ENCODE results near the gene ZNF367.
A peak's percentile ranks its signal among the peaks of the same experiment; 100 is the strongest.

The ZNF367 gene

DNA sequence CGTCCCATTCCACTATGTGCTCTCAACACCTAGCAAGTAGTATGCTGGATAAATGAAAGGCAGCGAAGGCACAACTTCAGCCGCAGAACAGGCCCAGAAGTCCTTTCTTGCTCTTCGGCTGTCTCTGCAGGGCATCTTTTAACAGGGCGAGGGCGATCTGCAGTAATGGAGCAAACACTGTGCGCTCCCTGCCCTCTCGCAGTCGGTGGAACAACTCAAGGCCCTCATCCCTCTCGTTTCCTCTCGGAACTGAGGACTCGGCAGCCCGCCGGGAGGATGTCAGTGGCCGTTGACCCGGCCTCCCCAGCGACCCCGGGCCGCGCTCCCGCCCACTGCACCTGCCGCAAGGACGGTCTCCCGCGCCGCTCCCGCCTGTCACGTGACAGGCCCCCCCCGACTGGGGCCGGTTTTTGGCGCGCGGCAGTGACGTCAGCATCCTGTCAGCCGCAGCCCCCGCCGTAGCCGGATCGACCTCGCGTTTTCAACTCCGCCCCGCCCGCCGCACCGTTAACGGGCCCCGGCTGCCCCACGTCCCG, 1.1 kb downstream of the ZNF367 start:
- Histone ChIP-seq H3K36me3 (ENCODE audit: control insufficient read depth, insufficient read depth, low read length, severe bottlenecking) (no peaks in the 10 kb centered on the region), H3K27me3 (replicated peaks; ENCODE audit: control insufficient read depth, insufficient read depth, low read length) (no peaks in the 10 kb centered on the region), H3K9me3 (ENCODE audit: control insufficient read depth, low read length) (no peaks in the 10 kb centered on the region), H3K4me1 (ENCODE audit: control insufficient read depth, insufficient read depth, low read length) (peaks cover 27% of the 10 kb centered on the region), H3K9ac (ENCODE audit: low read length) (peak overlapping the region; percentile 84), H3K4me3 (ENCODE audit: low read length) (peak overlapping the region; percentile 95)
- DNase-seq (ENCODE audit: low read depth), result peak; percentile 94

DNA sequence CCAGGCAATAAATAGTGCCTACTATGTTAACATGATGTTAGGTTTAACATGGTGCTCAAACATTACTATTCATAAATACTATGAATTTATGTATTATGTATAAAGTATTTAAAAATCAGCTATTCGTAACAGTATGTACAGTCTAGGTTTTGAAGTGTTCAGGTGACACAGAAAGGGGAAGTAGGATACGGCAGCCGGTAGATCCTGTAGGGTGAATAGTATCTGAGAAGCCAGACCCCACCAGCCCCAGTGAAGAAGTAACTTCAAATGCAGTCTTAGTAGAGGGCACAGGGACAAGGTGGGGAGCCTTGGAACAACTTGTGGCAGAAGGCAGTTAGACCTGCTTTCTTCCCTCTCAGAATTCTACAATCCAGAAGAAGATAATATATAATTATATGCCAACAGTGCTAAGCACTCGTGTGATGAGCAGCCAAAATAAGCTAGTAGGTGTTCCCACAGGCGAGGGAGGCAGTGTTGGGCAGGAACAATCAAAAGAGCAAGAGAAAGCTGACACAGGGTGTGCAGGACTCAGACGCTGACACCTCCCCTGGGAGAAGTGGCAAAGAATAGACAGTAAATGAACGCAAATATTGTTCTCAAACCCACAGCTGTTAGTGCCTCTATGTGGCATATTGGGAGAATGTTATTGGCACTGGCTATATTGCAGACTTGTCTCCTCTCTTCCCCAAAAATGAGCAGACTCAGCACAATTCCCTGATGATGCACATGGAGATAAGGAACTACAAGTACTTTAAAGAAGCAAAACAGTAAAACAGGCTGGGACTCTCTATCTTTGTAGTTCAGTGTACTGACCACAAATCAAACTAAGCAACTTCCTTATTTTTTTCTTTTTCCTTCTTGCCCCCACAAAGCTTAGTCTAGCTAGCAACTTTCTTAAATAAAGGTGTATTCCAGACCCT, 4.6 kb downstream of the ZNF367 start:
- Histone ChIP-seq H3K4me1 (ENCODE audit: control insufficient read depth, insufficient read depth, low read length) (peaks cover 6% of the 10 kb centered on the region), H3K4me3 (ENCODE audit: low read length) (no peak overlapping the region), H3K36me3 (ENCODE audit: control insufficient read depth, insufficient read depth, low read length, severe bottlenecking) (no peaks in the 10 kb centered on the region), H3K27me3 (replicated peaks; ENCODE audit: control insufficient read depth, insufficient read depth, low read length) (no peaks in the 10 kb centered on the region), H3K9me3 (ENCODE audit: control insufficient read depth, low read length) (no peaks in the 10 kb centered on the region), H3K9ac (ENCODE audit: low read length) (no peak overlapping the region)
- no peak for DNase-seq (ENCODE audit: low read depth)

DNA sequence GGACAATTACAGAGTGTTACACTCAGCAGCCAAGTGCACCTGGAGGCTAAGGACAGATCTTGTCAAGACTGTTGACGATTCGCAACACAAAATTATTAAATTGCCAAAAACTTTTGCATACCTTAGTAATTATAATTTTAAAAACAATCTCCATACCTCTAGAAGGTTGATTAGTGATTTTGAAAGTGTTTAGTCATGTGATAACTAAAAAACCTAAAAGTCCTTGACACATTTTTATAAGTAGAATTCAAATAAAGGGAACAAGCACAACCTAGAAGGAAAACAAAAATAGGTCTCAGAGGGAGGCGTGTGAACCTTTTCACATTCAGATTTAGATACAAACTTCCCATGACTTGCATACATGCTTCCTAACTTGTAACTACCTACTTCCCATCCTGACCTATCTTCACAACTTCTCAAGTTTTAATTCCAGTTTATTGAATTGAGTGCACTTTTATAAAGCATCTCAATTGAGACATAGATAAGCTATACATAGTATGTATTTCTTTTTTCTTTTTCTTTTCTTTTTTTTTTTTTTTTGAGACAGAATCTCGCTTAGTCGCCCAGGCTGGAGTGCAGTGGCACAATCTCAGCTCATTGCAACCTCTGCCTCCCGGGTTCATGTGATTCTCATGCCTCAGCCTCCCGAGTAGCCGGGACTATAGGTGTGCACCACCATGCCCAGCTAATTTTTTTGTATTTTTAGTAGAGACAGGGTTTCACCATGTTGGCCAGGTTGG, 5.8 kb downstream of the ZNF367 start:
- Histone ChIP-seq H3K4me1 (ENCODE audit: control insufficient read depth, insufficient read depth, low read length) (peaks cover 6% of the 10 kb centered on the region), H3K27me3 (replicated peaks; ENCODE audit: control insufficient read depth, insufficient read depth, low read length) (no peaks in the 10 kb centered on the region), H3K4me3 (ENCODE audit: low read length) (no peak overlapping the region), H3K9me3 (ENCODE audit: control insufficient read depth, low read length) (no peaks in the 10 kb centered on the region), H3K36me3 (ENCODE audit: control insufficient read depth, insufficient read depth, low read length, severe bottlenecking) (no peaks in the 10 kb centered on the region), H3K9ac (ENCODE audit: low read length) (no peak overlapping the region)
- DNase-seq (ENCODE audit: low read depth), result no peak

DNA sequence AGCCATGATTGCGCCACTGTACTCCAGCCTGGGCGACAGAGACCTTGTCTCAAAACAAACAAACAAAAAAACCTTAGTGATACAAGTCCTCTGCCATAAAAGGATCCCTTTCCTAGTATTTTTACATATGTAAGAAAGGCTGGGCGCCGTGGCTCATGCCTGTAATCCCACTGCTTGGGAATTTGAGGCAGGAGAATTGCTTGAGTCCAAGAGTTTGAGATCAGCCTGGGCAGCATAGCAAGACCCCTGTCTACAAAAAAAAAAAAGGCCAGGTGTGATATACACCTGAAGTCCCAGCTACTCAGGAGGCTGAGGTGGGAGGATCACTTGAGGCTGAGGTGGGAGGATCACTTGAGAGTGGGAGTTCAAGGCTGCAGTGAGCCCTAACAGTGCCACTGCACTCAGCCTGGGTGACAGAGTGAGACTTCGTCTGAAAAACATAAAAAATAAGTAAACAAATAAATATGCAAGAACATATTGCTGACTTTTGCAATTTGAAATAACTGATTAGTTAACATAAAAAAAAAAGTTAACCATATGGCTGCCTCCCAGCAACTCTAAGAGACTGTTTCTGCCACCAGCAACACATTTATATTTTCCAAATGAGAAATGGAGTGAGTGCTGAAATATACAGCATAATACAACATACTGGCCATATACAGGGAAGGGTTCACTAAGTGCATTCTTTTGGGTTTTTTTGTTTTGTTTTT, 6.9 kb downstream of the ZNF367 start:
- no peak overlapping the region for H3K4me3 ChIP-seq (ENCODE audit: low read length)
- DNase-seq (ENCODE audit: low read depth), result no peak
- H3K36me3 ChIP-seq (ENCODE audit: control insufficient read depth, insufficient read depth, low read length, severe bottlenecking), result no peaks in the 10 kb centered on the region
- H3K27me3 ChIP-seq (replicated peaks; ENCODE audit: control insufficient read depth, insufficient read depth, low read length), result no peaks in the 10 kb centered on the region
- H3K9ac ChIP-seq (ENCODE audit: low read length), result no peak overlapping the region
- no peaks in the 10 kb centered on the region for H3K4me1 ChIP-seq (ENCODE audit: control insufficient read depth, insufficient read depth, low read length)
- H3K9me3 ChIP-seq (ENCODE audit: control insufficient read depth, low read length), result no peaks in the 10 kb centered on the region

DNA sequence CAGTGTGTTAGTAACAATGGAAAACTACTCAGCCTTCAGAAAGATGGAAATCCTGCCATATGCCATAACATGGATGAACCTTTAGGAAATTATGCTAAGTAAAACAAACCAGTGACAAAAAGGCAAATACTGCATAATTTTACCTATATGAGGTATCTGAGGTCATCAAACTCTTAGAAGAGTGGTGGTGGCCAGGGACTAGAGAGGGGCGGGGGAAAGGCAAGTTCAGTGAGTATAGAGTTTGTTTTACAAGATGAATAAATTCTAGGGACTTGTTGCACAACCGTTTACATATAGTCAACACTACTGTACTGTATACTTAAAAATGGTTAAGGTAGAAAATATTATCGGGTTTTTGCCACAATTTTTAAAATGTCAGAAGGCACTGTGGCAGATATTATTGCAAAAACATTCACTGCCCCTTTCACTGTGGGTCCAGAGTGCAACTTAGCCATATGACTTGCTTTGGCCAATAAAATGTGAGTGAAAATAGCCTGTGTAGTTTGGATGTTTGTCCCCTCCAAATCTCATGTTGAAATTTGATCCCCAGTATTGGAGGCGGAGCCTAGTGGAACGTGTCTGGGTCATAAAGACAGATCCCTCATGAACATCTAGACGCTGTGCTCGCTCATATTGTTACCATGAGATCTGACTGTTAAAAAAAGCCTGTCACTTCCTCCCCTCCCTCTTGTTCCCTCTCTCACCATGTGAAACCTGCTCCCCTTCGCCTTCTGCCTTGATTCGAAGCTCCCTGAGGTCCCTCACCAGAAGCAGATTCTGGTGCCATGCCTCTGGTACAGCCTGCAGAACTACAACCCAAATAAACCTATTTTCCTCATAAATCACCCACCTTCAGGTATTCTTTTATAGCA, 9.5 kb downstream of the ZNF367 start:
- Histone ChIP-seq H3K4me3 (ENCODE audit: low read length) (no peak overlapping the region), H3K9ac (ENCODE audit: low read length) (no peak overlapping the region), H3K36me3 (ENCODE audit: control insufficient read depth, insufficient read depth, low read length, severe bottlenecking) (no peaks in the 10 kb centered on the region), H3K4me1 (ENCODE audit: control insufficient read depth, insufficient read depth, low read length) (no peaks in the 10 kb centered on the region), H3K9me3 (ENCODE audit: control insufficient read depth, low read length) (no peaks in the 10 kb centered on the region), H3K27me3 (replicated peaks; ENCODE audit: control insufficient read depth, insufficient read depth, low read length) (no peaks in the 10 kb centered on the region)
- DNase-seq (ENCODE audit: low read depth), result no peak

DNA sequence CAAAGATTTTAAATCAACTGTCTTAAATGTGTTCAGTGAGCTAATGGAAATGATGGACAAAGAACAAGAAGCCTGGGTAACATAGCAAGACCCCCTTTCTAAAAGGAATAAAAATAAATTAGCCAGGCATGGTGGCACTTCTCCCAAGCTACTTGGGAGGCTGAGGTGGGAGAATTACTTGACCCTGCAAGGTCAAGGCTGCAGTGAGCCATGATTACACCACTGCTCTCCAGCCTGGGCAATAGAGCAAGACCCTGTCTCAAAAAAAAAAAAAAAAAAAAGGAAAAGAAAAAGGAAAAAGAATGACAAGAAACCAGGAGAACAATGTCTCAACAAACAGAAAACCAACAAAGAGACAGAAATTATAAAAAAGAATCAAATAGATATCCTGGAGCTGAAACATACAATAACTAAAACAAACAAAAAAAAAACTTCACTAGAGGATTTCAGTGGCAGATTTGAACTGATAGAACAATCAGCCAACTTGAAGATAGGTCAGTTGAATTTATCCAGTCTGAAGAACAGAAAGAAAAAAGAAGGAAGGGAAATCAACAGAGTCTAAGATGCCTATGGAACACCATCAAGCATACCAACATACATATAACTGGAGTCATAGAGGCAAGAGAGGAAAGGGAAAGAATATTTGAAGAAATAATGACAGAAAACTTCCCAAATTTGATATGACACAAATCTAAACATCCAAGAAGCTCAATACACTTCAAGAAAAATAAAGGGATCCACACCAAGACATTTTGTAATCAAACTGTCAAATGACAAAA, 17.8 kb downstream of the ZNF367 start:
- Histone ChIP-seq H3K9ac (ENCODE audit: low read length) (no peak overlapping the region), H3K36me3 (ENCODE audit: control insufficient read depth, insufficient read depth, low read length, severe bottlenecking) (no peaks in the 10 kb centered on the region), H3K4me1 (ENCODE audit: control insufficient read depth, insufficient read depth, low read length) (no peaks in the 10 kb centered on the region), H3K9me3 (ENCODE audit: control insufficient read depth, low read length) (no peaks in the 10 kb centered on the region), H3K4me3 (ENCODE audit: low read length) (no peak overlapping the region), H3K27me3 (replicated peaks; ENCODE audit: control insufficient read depth, insufficient read depth, low read length) (no peaks in the 10 kb centered on the region)
- no peak for DNase-seq (ENCODE audit: low read depth)

DNA sequence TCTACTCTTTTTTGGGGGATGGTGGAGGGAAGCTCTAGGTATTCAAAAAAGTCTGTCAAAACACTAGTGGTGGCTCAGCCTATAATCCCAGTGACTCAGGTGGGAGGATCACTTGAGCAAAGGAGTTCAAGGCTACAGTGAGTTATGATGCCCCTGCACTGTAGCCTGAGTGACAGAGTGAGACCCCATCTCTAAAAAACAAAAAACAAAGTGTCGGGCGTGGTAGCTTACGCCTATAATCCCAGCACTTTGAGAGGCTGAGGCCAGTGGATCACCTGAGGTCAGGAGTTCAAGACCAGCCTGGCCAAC, 18.9 kb downstream of the ZNF367 start:
- H3K9me3 ChIP-seq (ENCODE audit: control insufficient read depth, low read length), result no peaks in the 10 kb centered on the region
- no peaks in the 10 kb centered on the region for H3K36me3 ChIP-seq (ENCODE audit: control insufficient read depth, insufficient read depth, low read length, severe bottlenecking)
- no peaks in the 10 kb centered on the region for H3K4me1 ChIP-seq (ENCODE audit: control insufficient read depth, insufficient read depth, low read length)
- no peak overlapping the region for H3K4me3 ChIP-seq (ENCODE audit: low read length)
- DNase-seq (ENCODE audit: low read depth), result no peak
- no peak overlapping the region for H3K9ac ChIP-seq (ENCODE audit: low read length)
- no peaks in the 10 kb centered on the region for H3K27me3 ChIP-seq (replicated peaks; ENCODE audit: control insufficient read depth, insufficient read depth, low read length)

DNA sequence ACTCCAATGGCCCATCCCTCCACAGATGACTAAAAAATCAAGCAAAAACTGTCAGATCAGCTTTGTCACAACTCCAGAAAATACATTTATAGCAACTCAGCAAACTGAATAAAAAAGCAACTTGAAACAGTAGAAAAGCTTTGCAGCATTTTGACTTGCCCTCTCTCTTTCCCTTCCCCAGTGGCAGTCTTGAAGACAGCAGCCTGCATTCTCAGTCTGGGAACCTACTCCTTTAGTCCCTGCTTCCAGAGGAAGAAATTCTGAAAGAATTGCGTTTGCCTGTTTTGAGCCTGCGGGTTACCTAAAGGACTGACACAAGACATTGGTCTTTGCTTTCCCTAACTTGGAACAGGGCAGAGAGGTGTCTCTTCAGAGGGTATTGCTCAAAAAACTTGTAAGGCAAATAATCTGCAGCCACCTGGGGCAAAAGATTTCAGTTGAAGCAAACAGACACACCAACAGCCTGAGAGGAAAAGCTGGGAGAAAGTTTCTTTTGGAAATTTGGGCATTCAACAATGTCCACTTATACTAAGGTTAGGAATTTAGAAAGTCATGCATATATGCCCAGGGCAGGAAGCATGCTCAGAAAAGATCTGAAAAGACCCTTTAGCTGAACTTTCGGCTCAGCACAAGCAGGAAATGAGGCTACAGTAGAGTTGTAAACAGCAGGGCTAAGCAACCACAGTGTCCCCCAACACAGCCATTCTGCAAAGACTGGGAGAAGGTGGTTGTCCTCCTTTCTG, 19.4 kb downstream of the ZNF367 start:
- no peaks in the 10 kb centered on the region for H3K9me3 ChIP-seq (ENCODE audit: control insufficient read depth, low read length)
- DNase-seq (ENCODE audit: low read depth), result no peak
- H3K27me3 ChIP-seq (replicated peaks; ENCODE audit: control insufficient read depth, insufficient read depth, low read length), result no peaks in the 10 kb centered on the region
- no peaks in the 10 kb centered on the region for H3K4me1 ChIP-seq (ENCODE audit: control insufficient read depth, insufficient read depth, low read length)
- no peak overlapping the region for H3K4me3 ChIP-seq (ENCODE audit: low read length)
- no peak overlapping the region for H3K9ac ChIP-seq (ENCODE audit: low read length)
- H3K36me3 ChIP-seq (ENCODE audit: control insufficient read depth, insufficient read depth, low read length, severe bottlenecking), result no peaks in the 10 kb centered on the region

DNA sequence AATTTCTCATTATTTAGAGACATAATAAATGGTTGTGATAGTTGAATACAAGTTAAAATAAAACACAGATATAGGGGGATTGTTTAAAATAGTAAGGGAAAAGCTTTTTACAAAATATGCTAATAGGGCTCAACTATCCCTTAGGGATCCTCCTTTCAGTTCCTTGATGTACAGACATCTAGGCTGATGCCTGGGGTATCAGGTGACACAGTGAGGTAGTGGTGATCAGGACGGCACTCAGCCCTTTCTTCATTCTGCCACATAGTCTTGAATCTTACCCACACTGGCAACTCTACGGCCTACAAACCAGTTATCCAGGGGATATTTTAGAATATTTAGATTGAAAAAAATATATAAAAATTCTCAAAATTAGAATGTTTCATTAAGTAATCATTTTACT, 22.2 kb downstream of the ZNF367 start:
- H3K27me3 ChIP-seq (replicated peaks; ENCODE audit: control insufficient read depth, insufficient read depth, low read length), result no peaks in the 10 kb centered on the region
- no peak overlapping the region for H3K9ac ChIP-seq (ENCODE audit: low read length)
- DNase-seq (ENCODE audit: low read depth), result no peak
- no peaks in the 10 kb centered on the region for H3K36me3 ChIP-seq (ENCODE audit: control insufficient read depth, insufficient read depth, low read length, severe bottlenecking)
- no peaks in the 10 kb centered on the region for H3K4me1 ChIP-seq (ENCODE audit: control insufficient read depth, insufficient read depth, low read length)
- no peaks in the 10 kb centered on the region for H3K9me3 ChIP-seq (ENCODE audit: control insufficient read depth, low read length)
- no peak overlapping the region for H3K4me3 ChIP-seq (ENCODE audit: low read length)

Data from adipocyte (in vitro differentiated cells).